K562 (cell line): ENCODE results near the gene RPP25. TPM values are rescaled to one million over a fixed set of nuclear protein-coding genes. Genes with fewer than 3 reads are reported as not detected.

ENCODE experiments used
- AFF1 ChIP-seq, 2 experiments: fragments of 450-650 bp; IDR thresholded peaks; 2 replicates each; pipeline ENCODE4 v1.6.1; 2018; ENCODE audit warnings: mild to moderate bottlenecking in 2 of 2, low read depth in 1 of 2; ENCODE audit not compliant: partially characterized antibody in 2 of 2
- FOXJ3 ChIP-seq: sonication (generic); formaldehyde crosslinking; IDR thresholded peaks from 2 replicates; pipeline ENCODE4 v1.4.0; 2020; ENCODE audit warnings: mild to moderate bottlenecking, missing genetic modification reagents
- MAZ ChIP-seq, 2 experiments: fragments of 450-650 bp in 1 of 2; sonication (generic) in 1 of 2; formaldehyde crosslinking; IDR thresholded peaks in 1 of 2; conservative IDR thresholded peaks in 1 of 2; 2 replicates each; pipeline versions ENCODE4 v1.4.0 to v1.5.0; 2020; ENCODE audit warnings: mild to moderate bottlenecking in 1 of 2, missing genetic modification reagents in 1 of 2
- MIER1 ChIP-seq: fragments of 450-650 bp; IDR thresholded peaks from 2 replicates; pipeline ENCODE4 v1.6.1; 2016; ENCODE audit warnings: antibody characterized with exemption, mild to moderate bottlenecking, low read depth
- MNT ChIP-seq, 2 experiments: fragments of 450-650 bp; conservative IDR thresholded peaks; 2 replicates each; pipeline ENCODE4 v1.6.1; 2017; ENCODE audit warnings: mild to moderate bottlenecking in 2 of 2, moderate library complexity in 2 of 2
- MYC ChIP-seq, 2 experiments: fragments of 250-450 bp in 1 of 2; sonication (Bioruptor Pico) in 1 of 2; IDR thresholded peaks; 2 replicates each; pipeline versions ENCODE4 v1.5.1 to v1.6.1; 2012 to 2021; ENCODE audit warnings: low read depth in 2 of 2, borderline replicate concordance in 1 of 2, improper control_type of control experiment in 1 of 2, low read length in 1 of 2, mild to moderate bottlenecking in 1 of 2, moderate library complexity in 1 of 2
- NCOA6 ChIP-seq: fragments of 450-650 bp; IDR thresholded peaks from 2 replicates; pipeline ENCODE4 v1.6.1; 2017; ENCODE audit warnings: mild to moderate bottlenecking
- NR0B1 ChIP-seq: fragments of 450-650 bp; IDR thresholded peaks from one replicate; pipeline ENCODE4 v1.6.1; 2018; ENCODE audit warnings: mild to moderate bottlenecking, moderate library complexity; ENCODE audit not compliant: partially characterized antibody
- PYGO2 ChIP-seq: fragments of 450-650 bp; IDR thresholded peaks from 2 replicates; pipeline ENCODE4 v1.6.1; 2016; ENCODE audit warnings: mild to moderate bottlenecking, missing genetic modification characterization, moderate library complexity, missing compliant biosample characterization
- RBM14 ChIP-seq: fragments of 200-400 bp; formaldehyde crosslinking; IDR thresholded peaks from 2 replicates; pipeline ENCODE4 v1.6.1; 2018; ENCODE audit warnings: low read depth, mild to moderate bottlenecking, low read length, moderate library complexity, borderline replicate concordance; ENCODE audit not compliant: insufficient read depth
- SP2 ChIP-seq: IDR thresholded peaks from 2 replicates; pipeline ENCODE4 v1.6.1; 2011; ENCODE audit warnings: mild to moderate bottlenecking, low read depth, low read length, moderate library complexity; ENCODE audit not compliant: poor library complexity, severe bottlenecking; ENCODE audit errors: extremely low read depth
- TFAP4 ChIP-seq: sonication (generic); formaldehyde crosslinking; IDR thresholded peaks from 2 replicates; pipeline ENCODE4 v1.8.0; 2022; ENCODE audit warnings: missing genetic modification reagents, mild to moderate bottlenecking, moderate library complexity, borderline replicate concordance
- TRIM24 ChIP-seq, 2 experiments: fragments of 450-650 bp; IDR thresholded peaks; 2 replicates each; pipeline ENCODE4 v1.6.1; 2016
- ZNF232 ChIP-seq: sonication (generic); formaldehyde crosslinking; IDR thresholded peaks from 2 replicates; pipeline ENCODE4 v1.8.0; 2022; ENCODE audit warnings: mild to moderate bottlenecking, missing genetic modification reagents
- ZNF263 ChIP-seq: sonication (generic); formaldehyde crosslinking; IDR thresholded peaks from 2 replicates; pipeline ENCODE4 v1.8.0; 2022; ENCODE audit warnings: mild to moderate bottlenecking, missing genetic modification reagents, borderline replicate concordance
- ZNF511 ChIP-seq: sonication (generic); formaldehyde crosslinking; IDR thresholded peaks from 2 replicates; pipeline ENCODE4 v1.8.0; 2022; ENCODE audit warnings: mild to moderate bottlenecking, missing genetic modification reagents
- ZNF589 ChIP-seq: fragments of 200-800 bp; sonication (Bioruptor generic); IDR thresholded peaks from 2 replicates; pipeline ENCODE4 v1.6.1; 2016; ENCODE audit warnings: low read depth, missing genetic modification characterization, missing compliant biosample characterization
- polyA plus RNA-seq, 8 experiments: library from polyadenylated mRNA; depleted of rRNA in 4 of 8; stranded (reverse) in 5 of 8; unstranded in 3 of 8; fragments of >200 nt; fragmentation: Nextera tagmentation in 2 of 8; fragmentation: Illumina TruSeq in 1 of 8; extraction: Ambion mirVana in 2 of 8; extraction: Trizol in 1 of 8; gene quantifications; 2 replicates each; pipeline versions ENCODE4 v1.2.1 to v1.2.3, GENCODE V29; 2011 to 2014; ENCODE audit warnings: inconsistent platforms in 1 of 8, missing spikeins in 1 of 8
- total RNA-seq, 7 experiments: library from RNA; depleted of rRNA in 6 of 7; stranded (reverse); fragments of >200 nt in 6 of 7; fragmentation: Illumina TruSeq in 2 of 7; extraction: Trizol in 2 of 7; gene quantifications; 2 replicates each; pipeline versions ENCODE4 v1.2.1 to v1.2.3, GENCODE V29; 2011 to 2021; ENCODE audit warnings: low replicate concordance in 1 of 7

RPP25 gene
- total and polyA plus RNA-seq, 9 of the 15 experiments (the other 6 are each of a cell fraction or from before 2014, with no cell fraction given), result 1.1 to 12.3 (median 5.6) TPM

- TF ChIP-seq AFF1 (IDR thresholded peaks at IDR 0.05; ENCODE audit: low read depth in 1 of 2, partially characterized antibody in 2 of 2), result peak in 1 of 2 experiments; percentile 89
- no peak for TF ChIP-seq TRIM24 (IDR thresholded peaks at IDR 0.05)
- peak in 1 of 2 experiments; percentile 37; a peak in 1 of 4 replicates for TF ChIP-seq MNT (conservative IDR thresholded peaks at IDR 0.05)
- TF ChIP-seq FOXJ3 (CRISPR knock-in tag), result no peak
- TF ChIP-seq NCOA6, result 0 out of 2 replicates have a peak, but pooled peaks have one; percentile 50
- peak; percentile 93 for TF ChIP-seq TFAP4 (CRISPR knock-in tag)
- peak; percentile 32; the same call in 1 of the 2 replicates for TF ChIP-seq ZNF263 (CRISPR knock-in tag)
- peak; percentile 76 for TF ChIP-seq ZNF232 (CRISPR knock-in tag)
- peak; percentile 42 to 82; a peak in 2 of 4 replicates for TF ChIP-seq MAZ (CRISPR knock-in tag; conservative IDR thresholded peaks at IDR 0.05 in 1 of 2, IDR thresholded peaks at IDR 0.05 in 1 of 2)
- peak; percentile 75 for TF ChIP-seq ZNF589
- no peak for TF ChIP-seq NR0B1
- peak; percentile 91 for TF ChIP-seq ZNF511 (CRISPR knock-in tag)
- no peak for TF ChIP-seq RBM14
- TF ChIP-seq MYC (IDR thresholded peaks at IDR 0.05; ENCODE audit: low read depth, low read length), result 0 out of 2 replicates have a peak, but pooled peaks have one; percentile 16
- TF ChIP-seq MYC (CRISPR knock-in tag; IDR thresholded peaks at IDR 0.05; ENCODE audit: borderline replicate concordance, low read depth), result no peak
- no peak for TF ChIP-seq PYGO2 (tag)
- TF ChIP-seq SP2, result no peak
- TF ChIP-seq MIER1, result peak; percentile 96
Observed at GRCh38 chr15:74995182-74995778, 38.7 kb upstream of the RPP25 start, which contains the start of gene SCAMP5 (continued).
